SK-N-SH treated with all-trans-retinoic acid at 6 μM for 48 hours (cell line): Measurements from ENCODE around the gene C1orf105.
"Not testable (repeated sequence)": the region's sequence is repeated elsewhere in the genome, so short reads cannot be mapped to it uniquely, and the experiment has no call there.

Source experiments
- ATAC-seq: fragments of 200-7000 bp; cut with Tn5 transposase; 3 replicates; pipeline ENCODE4 v1.9.1; 2020; ENCODE audit warnings: mild to moderate bottlenecking, moderate library complexity
- ARNTL ChIP-seq: fragments of 450-650 bp; formaldehyde crosslinking; IDR thresholded peaks from 2 replicates; pipeline ENCODE4 v1.5.0; 2020; ENCODE audit warnings: low read depth, mild to moderate bottlenecking, moderate library complexity, borderline replicate concordance
- BACH2 ChIP-seq: fragments of 250-450 bp; sonication (Bioruptor Pico); IDR thresholded peaks from 2 replicates; pipeline ENCODE4 v1.9.0; 2021; ENCODE audit warnings: mild to moderate bottlenecking, borderline replicate concordance
- CREB5 ChIP-seq: fragments of 250-450 bp; sonication (Bioruptor Pico); IDR thresholded peaks from 2 replicates; pipeline ENCODE4 v1.5.1; 2020; ENCODE audit warnings: low read depth, mild to moderate bottlenecking, moderate library complexity
- CSDC2 ChIP-seq: fragments of 250-450 bp; sonication (Bioruptor Pico); IDR thresholded peaks from 2 replicates; pipeline ENCODE4 v1.5.0; 2020; ENCODE audit warnings: mild to moderate bottlenecking, moderate library complexity
- CSRNP3 ChIP-seq: fragments of 250-450 bp; sonication (Bioruptor Pico); IDR thresholded peaks from 2 replicates; pipeline ENCODE4 v1.5.1; 2021; ENCODE audit warnings: mild to moderate bottlenecking, moderate library complexity
- ESRRG ChIP-seq: fragments of 250-450 bp; sonication (Bioruptor Pico); IDR thresholded peaks from 2 replicates; pipeline ENCODE4 v1.6.1; 2021; ENCODE audit warnings: mild to moderate bottlenecking
- ISL1 ChIP-seq: fragments of 250-450 bp; sonication (Bioruptor Pico); IDR thresholded peaks from 2 replicates; pipeline ENCODE4 v2.1.2; 2022; ENCODE audit warnings: mild to moderate bottlenecking, moderate library complexity
- OSR1 ChIP-seq: fragments of 250-450 bp; sonication (Bioruptor Pico); IDR thresholded peaks from 2 replicates; pipeline ENCODE4 v1.8.0; 2022; ENCODE audit warnings: moderate library complexity, mild to moderate bottlenecking, inconsistent platforms
- PATZ1 ChIP-seq: fragments of 250-450 bp; sonication (Bioruptor Pico); IDR thresholded peaks from 2 replicates; pipeline ENCODE4 v1.8.0; 2020; ENCODE audit warnings: mild to moderate bottlenecking, moderate library complexity, borderline replicate concordance
- POU6F1 ChIP-seq: fragments of 250-450 bp; sonication (Bioruptor Pico); IDR thresholded peaks from 2 replicates; pipeline ENCODE4 v1.8.0; 2021; ENCODE audit warnings: low read depth, mild to moderate bottlenecking, moderate library complexity, borderline replicate concordance
- RARB ChIP-seq: fragments of 250-450 bp; sonication (Bioruptor Pico); IDR thresholded peaks from 2 replicates; pipeline ENCODE4 v1.8.0; 2021; ENCODE audit warnings: mild to moderate bottlenecking, moderate library complexity
- SNAI2 ChIP-seq: fragments of 250-450 bp; sonication (Bioruptor Pico); IDR thresholded peaks from 2 replicates; pipeline ENCODE4 v1.5.0; 2020; ENCODE audit warnings: mild to moderate bottlenecking, moderate library complexity
- TCF4 ChIP-seq: fragments of 250-450 bp; sonication (Bioruptor Pico); IDR thresholded peaks from 2 replicates; pipeline ENCODE4 v1.8.0; 2021; ENCODE audit warnings: mild to moderate bottlenecking, moderate library complexity, borderline replicate concordance
- TOX ChIP-seq: fragments of 250-450 bp; sonication (Bioruptor Pico); IDR thresholded peaks from 2 replicates; pipeline ENCODE4 v1.8.0; 2021; ENCODE audit warnings: mild to moderate bottlenecking, moderate library complexity, borderline replicate concordance
- TSHZ2 ChIP-seq: fragments of 250-450 bp; sonication (Bioruptor Pico); IDR thresholded peaks from 2 replicates; pipeline ENCODE4 v1.5.0; 2020; ENCODE audit warnings: mild to moderate bottlenecking, moderate library complexity
- ZC3H10 ChIP-seq: fragments of 250-450 bp; sonication (Bioruptor Pico); IDR thresholded peaks from 2 replicates; pipeline ENCODE4 v1.5.1; 2021; ENCODE audit warnings: mild to moderate bottlenecking, moderate library complexity
- ZFP3 ChIP-seq: fragments of 250-450 bp; sonication (Bioruptor Pico); IDR thresholded peaks from 2 replicates; pipeline ENCODE4 v1.5.0; 2020; ENCODE audit warnings: mild to moderate bottlenecking, moderate library complexity
- ZFP30 ChIP-seq: fragments of 450-650 bp; formaldehyde crosslinking; IDR thresholded peaks from 2 replicates; pipeline ENCODE4 v1.5.0; 2022; ENCODE audit warnings: mild to moderate bottlenecking, moderate library complexity
- ZNF565 ChIP-seq: fragments of 450-650 bp; formaldehyde crosslinking; conservative IDR thresholded peaks from 2 replicates; pipeline ENCODE4 v1.5.0; 2020; ENCODE audit warnings: low read depth, mild to moderate bottlenecking, moderate library complexity
- ZNF8 ChIP-seq: fragments of 450-650 bp; formaldehyde crosslinking; IDR thresholded peaks from 2 replicates; pipeline ENCODE4 v1.5.0; 2020; ENCODE audit warnings: mild to moderate bottlenecking, moderate library complexity

The C1orf105 gene

GRCh38 chr1:172420385-172420784 is at the start of gene C1orf105:
TSS of gene C1orf105 (plus strand) at chr1:172420685. CDS start at chr1:172420886, 201 bp downstream.
- TF ChIP-seq TCF4 (CRISPR knock-in tag) (no peak), SNAI2 (CRISPR knock-in tag) (no peak), ZFP3 (CRISPR knock-in tag) (no peak), OSR1 (no peak), TOX (CRISPR knock-in tag) (no peak), CSDC2 (CRISPR knock-in tag) (no peak), RARB (CRISPR knock-in tag) (no peak), ARNTL (no peak), ZC3H10 (no peak), BACH2 (CRISPR knock-in tag) (no peak), ZNF8 (no peak), ZNF565 (CRISPR knock-in tag) (no peak), CREB5 (no peak), CSRNP3 (no peak), ISL1 (no peak)
- ATAC-seq, result no peak

GRCh38 chr1:172371646-172372045 is 48.8 kb upstream of the C1orf105 start:
- ATAC-seq, result not testable (repeated sequence)

GRCh38 chr1:172373864-172374263 is 46.6 kb upstream of the C1orf105 start:
- TF ChIP-seq TOX (CRISPR knock-in tag) (no peak), CSDC2 (CRISPR knock-in tag) (no peak), CREB5 (no peak), ISL1 (no peak), ZFP30 (CRISPR knock-in tag) (no peak), OSR1 (no peak), RARB (CRISPR knock-in tag) (no peak), ESRRG (CRISPR knock-in tag) (no peak)
- no peak for ATAC-seq

- no peak for TF ChIP-seq SNAI2 (CRISPR knock-in tag)
- no peak for TF ChIP-seq ZFP3 (CRISPR knock-in tag)
- no peak for TF ChIP-seq ISL1
- no peak for TF ChIP-seq TSHZ2
- TF ChIP-seq OSR1, result no peak
- TF ChIP-seq ZNF565 (CRISPR knock-in tag), result no peak
- no peak for ATAC-seq
Measured at GRCh38 chr1:172375211-172375631, 45.3 kb upstream of the C1orf105 start.

GRCh38 chr1:172376431-172376830 is 44.1 kb upstream of the C1orf105 start:
- TF ChIP-seq CREB5 (no peak), RARB (CRISPR knock-in tag) (no peak), ISL1 (no peak), TOX (CRISPR knock-in tag) (no peak), POU6F1 (no peak), ESRRG (CRISPR knock-in tag) (no peak), PATZ1 (CRISPR knock-in tag) (no peak), SNAI2 (CRISPR knock-in tag) (no peak)
- ATAC-seq, result no peak
